ENCODE data around the gene MAGED4B.

- TF ChIP-seq, protein P1, sequence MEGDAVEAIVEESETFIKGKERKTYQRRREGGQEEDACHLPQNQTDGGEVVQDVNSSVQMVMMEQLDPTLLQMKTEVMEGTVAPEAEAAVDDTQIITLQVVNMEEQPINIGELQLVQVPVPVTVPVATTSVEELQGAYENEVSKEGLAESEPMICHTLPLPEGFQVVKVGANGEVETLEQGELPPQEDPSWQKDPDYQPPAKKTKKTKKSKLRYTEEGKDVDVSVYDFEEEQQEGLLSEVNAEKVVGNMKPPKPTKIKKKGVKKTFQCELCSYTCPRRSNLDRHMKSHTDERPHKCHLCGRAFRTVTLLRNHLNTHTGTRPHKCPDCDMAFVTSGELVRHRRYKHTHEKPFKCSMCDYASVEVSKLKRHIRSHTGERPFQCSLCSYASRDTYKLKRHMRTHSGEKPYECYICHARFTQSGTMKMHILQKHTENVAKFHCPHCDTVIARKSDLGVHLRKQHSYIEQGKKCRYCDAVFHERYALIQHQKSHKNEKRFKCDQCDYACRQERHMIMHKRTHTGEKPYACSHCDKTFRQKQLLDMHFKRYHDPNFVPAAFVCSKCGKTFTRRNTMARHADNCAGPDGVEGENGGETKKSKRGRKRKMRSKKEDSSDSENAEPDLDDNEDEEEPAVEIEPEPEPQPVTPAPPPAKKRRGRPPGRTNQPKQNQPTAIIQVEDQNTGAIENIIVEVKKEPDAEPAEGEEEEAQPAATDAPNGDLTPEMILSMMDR (IDR thresholded peaks at IDR 0.05; ENCODE audit: low read length), result no peak
- no peak for TF ChIP-seq EZH2 (optimal IDR thresholded peaks at IDR 0.05; ENCODE audit: low read depth, low read length)
- no peak for TF ChIP-seq EZH2phosphoT487 (IDR thresholded peaks at IDR 0.05; ENCODE audit: low read length)
Measured at GRCh38 chrX:52031371-52031770, 37.6 kb downstream of the MAGED4B start.

All from MM.1S (cell line).